ENCODE results near the gene RNASE13. TPM values are rescaled to one million over a fixed set of nuclear protein-coding genes. Genes with fewer than 3 reads are reported as not detected.

Gene RNASE13
- not detected for total RNA-seq

DNA sequence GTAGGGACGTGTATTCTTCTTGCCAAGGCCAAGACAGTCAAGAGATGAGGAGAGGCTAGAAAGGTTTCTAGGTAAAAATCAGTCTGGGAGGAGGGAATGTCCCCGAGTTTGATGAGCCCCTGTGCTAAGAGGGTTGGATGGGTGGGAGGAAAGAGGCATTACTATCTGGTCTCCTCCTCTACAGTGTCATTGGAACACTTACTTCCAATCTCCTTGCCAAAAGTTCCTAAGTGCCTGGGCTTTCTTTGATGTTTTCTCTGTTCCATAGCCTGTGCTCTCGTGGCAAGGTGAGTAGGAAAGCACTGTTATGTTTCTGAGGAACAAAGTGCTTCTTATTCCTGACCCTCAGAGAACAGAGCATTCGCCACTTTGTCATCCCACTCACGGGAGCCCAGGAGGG lies at the start of gene RNASE13:
TSS of gene RNASE13 (minus strand) at position 101 of the 400 bp plus-strand sequence. CDS start 519 bp downstream, outside the sequence.
- TF ChIP-seq, protein P1, sequence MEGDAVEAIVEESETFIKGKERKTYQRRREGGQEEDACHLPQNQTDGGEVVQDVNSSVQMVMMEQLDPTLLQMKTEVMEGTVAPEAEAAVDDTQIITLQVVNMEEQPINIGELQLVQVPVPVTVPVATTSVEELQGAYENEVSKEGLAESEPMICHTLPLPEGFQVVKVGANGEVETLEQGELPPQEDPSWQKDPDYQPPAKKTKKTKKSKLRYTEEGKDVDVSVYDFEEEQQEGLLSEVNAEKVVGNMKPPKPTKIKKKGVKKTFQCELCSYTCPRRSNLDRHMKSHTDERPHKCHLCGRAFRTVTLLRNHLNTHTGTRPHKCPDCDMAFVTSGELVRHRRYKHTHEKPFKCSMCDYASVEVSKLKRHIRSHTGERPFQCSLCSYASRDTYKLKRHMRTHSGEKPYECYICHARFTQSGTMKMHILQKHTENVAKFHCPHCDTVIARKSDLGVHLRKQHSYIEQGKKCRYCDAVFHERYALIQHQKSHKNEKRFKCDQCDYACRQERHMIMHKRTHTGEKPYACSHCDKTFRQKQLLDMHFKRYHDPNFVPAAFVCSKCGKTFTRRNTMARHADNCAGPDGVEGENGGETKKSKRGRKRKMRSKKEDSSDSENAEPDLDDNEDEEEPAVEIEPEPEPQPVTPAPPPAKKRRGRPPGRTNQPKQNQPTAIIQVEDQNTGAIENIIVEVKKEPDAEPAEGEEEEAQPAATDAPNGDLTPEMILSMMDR (IDR thresholded peaks at IDR 0.05): no peak
- no peaks in the 10 kb centered on the region for H3K9me3 ChIP-seq
- no peaks in the 10 kb centered on the region for H3K36me3 ChIP-seq
- no peak within 1 kb of the TSS for H3K27ac ChIP-seq
- intact Hi-C loops (cut with DNase I): no loop called here
- H3K4me3 ChIP-seq (replicated peaks in 1 of 3): no peak within 1 kb of the TSS
- 63 to 76% methylated on average over 5 of the region's 5 CpGs for WGBS, 2 donors
- H3K27me3 ChIP-seq: no peaks in the 10 kb centered on the region
- H3K4me1 ChIP-seq: peaks cover 13 to 17% of the 10 kb centered on the region in 2 donors
- no peak for DNase-seq

DNA sequence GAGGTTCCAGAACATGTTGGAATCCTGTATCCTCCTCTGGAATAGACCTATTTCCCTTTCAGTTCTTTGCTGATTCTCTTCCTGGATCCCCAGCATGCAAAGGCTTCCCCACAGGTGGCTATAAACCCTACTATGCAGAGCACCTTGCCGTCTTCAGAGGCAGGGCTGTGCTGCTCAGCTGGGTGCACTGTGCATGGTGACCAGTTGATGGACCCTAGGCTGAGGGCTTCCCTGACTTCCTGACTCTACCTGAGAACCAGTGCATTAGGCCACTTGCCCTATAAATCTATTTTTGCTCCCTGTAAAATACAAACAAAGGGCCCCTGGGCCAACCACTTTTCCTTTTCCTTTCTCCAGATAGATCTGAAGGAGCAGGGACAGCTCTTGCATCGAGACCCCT lies 49.8 kb upstream of the RNASE13 start:
- peaks cover 0 to 13% of the 10 kb centered on the region in 2 donors for H3K4me1 ChIP-seq
- WGBS, 2 donors: 91 to 92% methylated on average over 2 of the region's 2 CpGs
- peaks cover 40 to 46% of the 10 kb centered on the region in 2 donors for H3K36me3 ChIP-seq
- intact Hi-C loops (cut with DNase I): no loop called here
- no peak for TF ChIP-seq POLR2A (IDR thresholded peaks at IDR 0.05)
- TF ChIP-seq, protein P1 (IDR thresholded peaks at IDR 0.05): no peak
- H3K27ac ChIP-seq: peak overlapping the region in 2 of 3 donors; percentile 14 to 18
- no peak for DNase-seq
- H3K27me3 ChIP-seq: no peaks in the 10 kb centered on the region
- no peaks in the 10 kb centered on the region for H3K9me3 ChIP-seq
- no peak overlapping the region for H3K4me3 ChIP-seq (replicated peaks in 1 of 3)

- WGBS, 2 donors: 83 to 95% methylated on average over 2 to 11 of the region's 11 CpGs
- DNase-seq: no peak
- no peaks in the 10 kb centered on the region for H3K9me3 ChIP-seq
- H3K4me1 ChIP-seq: peaks cover 0 to 13% of the 10 kb centered on the region in 2 donors
- intact Hi-C loops (cut with DNase I): no loop called here
- no peaks in the 10 kb centered on the region for H3K27me3 ChIP-seq
- no peak overlapping the region for H3K27ac ChIP-seq
- TF ChIP-seq POLR2A (IDR thresholded peaks at IDR 0.05): no peak
- TF ChIP-seq, protein P1 (IDR thresholded peaks at IDR 0.05): no peak
- peaks cover 43 to 52% of the 10 kb centered on the region in 2 donors for H3K36me3 ChIP-seq
- H3K4me3 ChIP-seq (replicated peaks in 1 of 3): no peak overlapping the region
Observed at GRCh38 chr14:21083565-21084325, 49.1 kb upstream of the RNASE13 start.

- Histone ChIP-seq H3K27me3 (no peaks in the 10 kb centered on the region), H3K36me3 (peaks cover 54 to 58% of the 10 kb centered on the region in 2 donors), H3K27ac (no peak overlapping the region), H3K4me1 (peaks cover 0 to 13% of the 10 kb centered on the region in 2 donors), H3K9me3 (no peaks in the 10 kb centered on the region), H3K4me3 (replicated peaks in 1 of 3) (no peak overlapping the region)
- TF ChIP-seq, protein P1 (IDR thresholded peaks at IDR 0.05): no peak
- no peak for TF ChIP-seq POLR2A (IDR thresholded peaks at IDR 0.05)
- 89 to 93% methylated on average over 8 to 16 of the region's 30 CpGs for WGBS, 2 donors
- DNase-seq: no peak
- intact Hi-C loops (cut with DNase I): no loop called here
Observed at GRCh38 chr14:21081521-21082142, 47.0 kb upstream of the RNASE13 start.

DNA sequence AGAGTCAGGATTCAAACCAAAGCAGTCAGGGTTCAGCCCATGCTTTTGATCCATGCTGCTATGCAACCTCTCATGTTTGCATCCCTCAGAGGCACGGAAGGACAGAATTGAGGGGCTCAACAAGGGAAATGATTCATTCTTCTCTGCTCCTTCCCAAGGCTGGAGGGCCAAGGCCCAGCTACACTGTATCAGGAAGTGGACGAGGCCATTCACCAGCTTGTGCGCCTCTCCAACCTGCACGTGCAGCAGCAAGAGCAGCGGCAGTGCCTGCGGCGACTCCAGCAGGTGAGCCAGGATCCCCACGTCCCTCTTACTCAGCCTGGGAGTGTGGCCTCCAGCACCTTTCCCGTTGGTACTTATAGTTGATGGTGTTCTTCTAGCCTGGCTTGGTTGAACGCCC lies 44.1 kb upstream of the RNASE13 start:
- Histone ChIP-seq H3K36me3 (peaks cover 57 to 65% of the 10 kb centered on the region in 2 donors), H3K4me3 (replicated peaks in 1 of 3) (no peak overlapping the region), H3K9me3 (no peaks in the 10 kb centered on the region), H3K27me3 (no peaks in the 10 kb centered on the region), H3K27ac (no peak overlapping the region), H3K4me1 (peaks cover 16 to 22% of the 10 kb centered on the region in 2 donors)
- 86 to 94% methylated on average over 9 to 10 of the region's 10 CpGs for WGBS, 2 donors
- no peak for DNase-seq
- TF ChIP-seq, protein P1 (IDR thresholded peaks at IDR 0.05): no peak
- no peak for TF ChIP-seq POLR2A (IDR thresholded peaks at IDR 0.05)
- intact Hi-C loops (cut with DNase I): no loop called here
